Thyroid gland (tissue), 4 donors: ENCODE data around the gene LYG2.

Source experiments
- POLR2A ChIP-seq, 2 donors: fragments of 450-650 bp; IDR thresholded peaks; one replicate each; pipeline ENCODE4 v1.6.1; 2017; ENCODE audit warnings: antibody characterized with exemption in 2 of 2, mild to moderate bottlenecking in 2 of 2, moderate library complexity in 1 of 2
- TF ChIP-seq, protein P1 (sequence below), 6 experiments: fragments of 200-600 bp in 3 of 6; fragments of 450-650 bp in 3 of 6; sonication (generic) in 3 of 6; IDR thresholded peaks; one replicate each; pipeline ENCODE4 v1.5.1; 2016 to 2019; ENCODE audit warnings: antibody characterized with exemption in 6 of 6, mild to moderate bottlenecking in 2 of 6, inconsistent platforms in 1 of 6, moderate library complexity in 1 of 6

DNA sequence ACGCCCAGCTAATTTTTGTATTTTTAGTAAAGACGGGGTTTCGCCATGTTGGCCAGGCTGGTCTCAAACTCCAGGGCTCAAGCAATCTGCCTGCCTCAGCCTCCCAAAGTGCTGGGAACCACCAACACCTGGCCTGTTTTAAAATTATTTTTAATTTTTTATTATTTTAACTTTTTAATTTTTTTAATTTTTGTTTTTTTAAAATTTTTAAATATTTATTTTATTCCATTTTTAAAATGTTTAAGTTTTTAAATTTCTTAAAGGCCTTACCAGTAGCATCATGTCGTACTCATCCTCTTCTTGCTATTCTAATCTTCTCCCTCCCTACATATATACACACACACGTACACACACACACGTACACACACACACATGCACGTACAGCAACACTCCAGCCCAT is 44.1 kb upstream of the LYG2 start:
- no peak for TF ChIP-seq POLR2A (IDR thresholded peaks at IDR 0.05)
- TF ChIP-seq, protein P1, sequence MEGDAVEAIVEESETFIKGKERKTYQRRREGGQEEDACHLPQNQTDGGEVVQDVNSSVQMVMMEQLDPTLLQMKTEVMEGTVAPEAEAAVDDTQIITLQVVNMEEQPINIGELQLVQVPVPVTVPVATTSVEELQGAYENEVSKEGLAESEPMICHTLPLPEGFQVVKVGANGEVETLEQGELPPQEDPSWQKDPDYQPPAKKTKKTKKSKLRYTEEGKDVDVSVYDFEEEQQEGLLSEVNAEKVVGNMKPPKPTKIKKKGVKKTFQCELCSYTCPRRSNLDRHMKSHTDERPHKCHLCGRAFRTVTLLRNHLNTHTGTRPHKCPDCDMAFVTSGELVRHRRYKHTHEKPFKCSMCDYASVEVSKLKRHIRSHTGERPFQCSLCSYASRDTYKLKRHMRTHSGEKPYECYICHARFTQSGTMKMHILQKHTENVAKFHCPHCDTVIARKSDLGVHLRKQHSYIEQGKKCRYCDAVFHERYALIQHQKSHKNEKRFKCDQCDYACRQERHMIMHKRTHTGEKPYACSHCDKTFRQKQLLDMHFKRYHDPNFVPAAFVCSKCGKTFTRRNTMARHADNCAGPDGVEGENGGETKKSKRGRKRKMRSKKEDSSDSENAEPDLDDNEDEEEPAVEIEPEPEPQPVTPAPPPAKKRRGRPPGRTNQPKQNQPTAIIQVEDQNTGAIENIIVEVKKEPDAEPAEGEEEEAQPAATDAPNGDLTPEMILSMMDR (IDR thresholded peaks at IDR 0.05) = no peak
